H7 (cell line): ENCODE measurements around the gene ZNHIT3. TPM values are rescaled to one million over a fixed set of nuclear protein-coding genes. Genes with fewer than 3 reads are reported as not detected.
"Not testable (repeated sequence)": the region's sequence is repeated elsewhere in the genome, so short reads cannot be mapped to it uniquely, and the experiment has no call there.

ENCODE experiments used
- DNase-seq: peaks from one replicate; pipeline ENCODE4 v3.0.0; 2012
- H3K27me3 ChIP-seq: 2 replicates; pipeline ENCODE4 v1.6.0; 2011; ENCODE audit warnings: mild to moderate bottlenecking, low read length; ENCODE audit not compliant: control insufficient read depth, insufficient read depth
- H3K36me3 ChIP-seq: replicated peaks from 2 replicates; pipeline ENCODE4 v1.5.1; 2011; ENCODE audit warnings: low read length; ENCODE audit not compliant: control insufficient read depth, insufficient read depth
- H3K4me3 ChIP-seq: 2 replicates; pipeline ENCODE4 v1.5.1; 2011; ENCODE audit warnings: low read depth, mild to moderate bottlenecking, control low read depth, low read length, moderate library complexity; ENCODE audit not compliant: insufficient read depth
- total RNA-seq: library from RNA; depleted of rRNA; stranded (reverse); fragments of >200 nt; shearing (Covaris generic); gene quantifications from 2 replicates; pipeline ENCODE4 v1.2.3, GENCODE V29; 2014

Gene ZNHIT3
- total RNA-seq, 1 experiment from 2014 or later, result 81.8 TPM

DNA sequence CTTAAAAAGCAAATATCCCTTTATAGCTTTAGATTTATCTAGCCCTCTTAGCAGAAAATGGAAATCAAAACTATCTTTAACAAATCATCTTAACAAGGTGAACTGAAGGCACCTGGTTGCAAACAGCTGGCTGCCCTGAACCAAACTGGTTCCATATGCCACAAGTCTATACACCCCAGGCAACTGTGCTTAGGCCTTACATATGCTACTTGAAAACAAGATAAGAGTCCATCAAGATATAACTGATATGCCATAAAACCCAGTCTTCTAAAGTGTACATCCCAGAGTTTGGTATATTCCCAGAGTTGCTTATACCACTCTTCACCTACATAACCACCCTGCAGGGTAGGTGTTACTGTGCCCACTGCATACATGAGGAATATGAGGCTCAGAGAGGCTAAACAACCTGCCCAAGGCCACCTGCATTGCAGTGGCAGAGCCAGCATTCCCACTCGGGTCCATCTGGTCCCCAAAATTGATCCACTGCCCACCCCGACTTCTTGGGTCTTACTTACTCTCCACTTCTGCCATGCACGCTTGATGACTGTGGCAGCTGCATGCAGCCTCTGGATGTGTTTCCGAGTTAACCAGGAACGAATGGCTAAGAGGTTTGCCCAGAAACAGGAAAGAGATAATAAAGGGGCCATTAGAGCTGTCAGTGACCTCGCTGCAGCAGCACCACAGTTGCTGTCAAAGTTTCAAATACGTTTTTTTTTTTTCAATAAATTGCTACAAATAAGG, 12.2 kb downstream of the ZNHIT3 start:
- Histone ChIP-seq H3K27me3 (no peaks in the 10 kb centered on the region), H3K36me3 (peaks cover 48% of the 10 kb centered on the region), H3K4me3 (no peak overlapping the region)
- peak; percentile 9 for DNase-seq

DNA sequence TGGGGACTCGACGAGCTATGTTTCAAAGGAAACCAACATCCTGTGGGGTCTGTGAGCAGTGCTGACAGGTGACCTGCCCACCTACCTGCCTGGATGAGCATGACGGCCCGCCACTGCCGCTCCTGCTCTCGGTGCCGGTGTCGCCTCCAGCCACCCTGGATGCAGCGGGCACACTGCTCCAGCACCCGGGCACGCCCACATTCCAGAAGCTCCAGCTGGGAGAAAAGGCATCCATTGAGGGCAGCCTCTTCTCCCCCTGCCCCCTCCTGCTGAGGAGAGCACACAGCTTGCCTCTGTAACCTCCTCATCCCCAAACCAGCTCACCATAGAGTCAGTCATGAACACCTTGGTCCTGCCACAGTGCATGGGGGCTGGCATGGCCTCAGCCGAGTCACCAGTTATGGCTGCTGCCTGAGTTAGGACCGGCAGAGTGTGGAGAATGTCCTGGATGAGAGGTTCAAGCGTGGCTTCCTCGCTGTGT, 14.3 kb downstream of the ZNHIT3 start:
- H3K36me3 ChIP-seq, result peaks cover 49% of the 10 kb centered on the region
- peak; percentile 33 for DNase-seq
- no peak overlapping the region for H3K4me3 ChIP-seq
- H3K27me3 ChIP-seq, result no peaks in the 10 kb centered on the region

DNA sequence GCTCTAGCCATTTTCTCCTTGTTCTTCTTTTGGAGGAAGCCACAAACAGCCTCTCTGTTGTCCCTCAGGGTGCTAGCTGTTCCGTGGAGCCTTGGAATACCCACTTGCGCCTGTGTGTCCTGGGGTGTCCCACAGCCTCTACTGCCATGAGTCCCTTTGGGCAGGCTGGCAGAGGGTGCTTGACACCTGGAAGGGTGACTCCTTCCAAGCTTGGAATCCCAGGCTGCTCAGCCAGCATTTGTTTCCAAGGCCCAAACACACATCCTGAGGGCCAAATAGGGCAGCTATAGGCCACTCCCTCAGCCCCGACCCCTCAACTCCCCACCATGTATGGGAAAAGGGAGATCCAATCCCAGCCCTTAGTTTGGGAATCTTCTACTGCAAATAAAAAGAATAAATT, 14.9 kb downstream of the ZNHIT3 start:
- H3K27me3 ChIP-seq, result no peaks in the 10 kb centered on the region
- H3K36me3 ChIP-seq, result peaks cover 49% of the 10 kb centered on the region
- DNase-seq, result no peak
- no peak overlapping the region for H3K4me3 ChIP-seq

GRCh38 chr17:36501963-36502362, 15.5 kb downstream of the ZNHIT3 start:
- Histone ChIP-seq H3K4me3 (no peak overlapping the region), H3K27me3 (no peaks in the 10 kb centered on the region), H3K36me3 (peaks cover 53% of the 10 kb centered on the region)
- DNase-seq, result no peak

- no peak for DNase-seq
- Histone ChIP-seq H3K36me3 (peaks cover 59% of the 10 kb centered on the region), H3K4me3 (no peak overlapping the region), H3K27me3 (no peaks in the 10 kb centered on the region)
Measured at GRCh38 chr17:36503456-36504155, 17.1 kb downstream of the ZNHIT3 start.

DNA sequence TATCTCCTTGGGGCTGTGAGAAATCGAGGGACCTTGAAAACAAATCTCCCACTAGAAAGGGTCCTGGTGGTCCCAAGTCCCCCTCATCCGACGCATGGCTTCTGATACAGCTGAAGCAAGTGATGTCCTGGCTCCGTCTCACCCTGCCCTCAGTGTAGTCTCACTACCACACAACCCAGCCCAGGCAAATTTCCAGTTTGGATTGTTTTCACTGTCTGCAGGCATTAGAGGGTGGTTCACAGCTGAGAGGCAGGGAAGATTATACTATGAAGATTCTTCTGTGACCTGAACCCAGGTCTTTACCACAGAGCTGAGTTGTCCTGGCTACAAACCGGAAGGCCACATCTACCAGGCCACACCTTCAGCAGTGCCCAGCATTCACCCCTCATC, 17.7 kb downstream of the ZNHIT3 start:
- Histone ChIP-seq H3K4me3 (no peak overlapping the region), H3K36me3 (peaks cover 64% of the 10 kb centered on the region)
- DNase-seq, result peak; percentile 11

GRCh38 chr17:36505171-36505570, 18.7 kb downstream of the ZNHIT3 start:
- H3K4me3 ChIP-seq, result no peak overlapping the region
- DNase-seq, result no peak
- H3K36me3 ChIP-seq, result peaks cover 72% of the 10 kb centered on the region
- H3K27me3 ChIP-seq, result no peaks in the 10 kb centered on the region

More for the DNA sequence above, 17.7 kb downstream of the ZNHIT3 start:
- H3K27me3 ChIP-seq, result no peaks in the 10 kb centered on the region

DNA sequence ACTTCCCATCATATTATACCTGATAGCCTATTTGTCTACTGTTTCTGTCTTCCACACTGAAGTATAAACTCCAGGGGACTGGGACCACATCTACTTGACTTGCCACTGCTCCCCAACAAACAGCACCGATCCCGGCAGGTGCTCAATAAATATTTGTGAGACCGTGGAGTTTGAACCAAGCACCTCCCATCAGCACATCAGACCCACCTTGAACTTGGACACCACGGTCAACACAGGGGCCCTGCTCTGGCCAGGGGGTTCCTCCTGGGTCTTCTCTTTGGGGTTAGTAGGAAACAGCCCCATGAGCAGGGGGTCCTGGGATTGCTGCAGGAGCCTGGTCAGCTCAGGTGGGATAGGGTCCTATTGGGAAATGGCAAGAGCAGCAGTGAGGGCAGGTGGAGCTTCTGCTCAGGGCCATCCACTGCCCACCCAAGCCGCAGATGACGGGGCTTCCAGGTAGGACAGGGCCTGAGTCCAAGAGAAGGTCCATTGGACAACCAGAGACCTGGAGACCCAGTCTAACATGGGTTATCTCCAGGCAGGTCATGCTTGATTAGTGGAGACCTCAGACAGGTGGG, 19.9 kb downstream of the ZNHIT3 start:
- DNase-seq, result peak; percentile 23
- Histone ChIP-seq H3K27me3 (no peaks in the 10 kb centered on the region), H3K4me3 (no peak overlapping the region), H3K36me3 (peaks cover 73% of the 10 kb centered on the region)

GRCh38 chr17:36506831-36507230, 20.4 kb downstream of the ZNHIT3 start:
- Histone ChIP-seq H3K36me3 (peaks cover 76% of the 10 kb centered on the region), H3K4me3 (no peak overlapping the region), H3K27me3 (no peaks in the 10 kb centered on the region)
- no peak for DNase-seq

DNA sequence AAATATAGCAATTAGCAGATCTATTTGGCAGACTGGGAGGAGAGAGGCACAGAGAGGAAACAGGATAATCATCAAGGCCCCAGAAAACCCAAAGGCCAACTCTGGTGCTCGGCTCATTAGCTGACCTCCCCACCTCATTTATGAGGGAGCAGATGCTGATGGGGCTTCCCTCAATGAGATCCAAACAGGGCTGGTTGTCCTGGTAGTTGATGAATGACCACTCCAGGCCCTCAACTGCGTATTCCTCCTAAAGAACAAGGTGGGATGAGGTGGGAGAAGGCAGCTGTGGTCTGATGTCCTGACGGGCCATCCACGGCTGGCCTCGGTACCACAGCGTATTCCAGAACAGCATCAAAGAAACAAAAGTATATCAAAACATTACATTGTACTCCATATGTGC, 20.8 kb downstream of the ZNHIT3 start:
- Histone ChIP-seq H3K36me3 (peaks cover 75% of the 10 kb centered on the region), H3K4me3 (no peak overlapping the region)
- DNase-seq, result no peak

GRCh38 chr17:36508439-36508838, 22.0 kb downstream of the ZNHIT3 start:
- H3K27me3 ChIP-seq, H3K4me3 ChIP-seq, DNase-seq: not testable (repeated sequence)
- H3K36me3 ChIP-seq, result peaks cover 74% of the 10 kb centered on the region

More for the DNA sequence above, 20.8 kb downstream of the ZNHIT3 start:
- H3K27me3 ChIP-seq, result no peaks in the 10 kb centered on the region

GRCh38 chr17:36509272-36509985, 22.9 kb downstream of the ZNHIT3 start:
- peaks cover 69% of the 10 kb centered on the region for H3K36me3 ChIP-seq
- DNase-seq, result no peak

DNA sequence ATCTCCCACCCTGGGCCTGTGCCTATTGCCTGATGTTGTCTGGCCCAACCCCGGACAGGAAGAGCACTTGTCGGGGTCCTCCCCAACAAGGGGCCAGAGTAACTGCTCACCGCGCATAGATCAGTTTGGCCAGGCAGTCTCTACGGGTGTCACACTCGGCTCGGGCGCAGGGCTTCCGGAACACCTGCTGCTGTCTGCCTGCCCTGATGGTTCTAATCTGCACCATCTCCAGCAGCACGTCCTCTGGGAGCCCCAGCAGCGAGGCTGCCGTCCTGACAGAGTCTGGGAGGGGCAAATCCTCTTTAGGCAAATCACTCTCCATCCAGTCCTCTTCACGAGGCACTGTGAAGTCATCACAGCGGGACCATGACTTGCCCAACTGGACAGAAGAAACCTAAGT, 24.2 kb downstream of the ZNHIT3 start:
- Histone ChIP-seq H3K36me3 (peaks cover 60% of the 10 kb centered on the region), H3K4me3 (no peak overlapping the region), H3K27me3 (no peaks in the 10 kb centered on the region)
- no peak for DNase-seq

More at GRCh38 chr17:36509272-36509985, 22.9 kb downstream of the ZNHIT3 start:
- Histone ChIP-seq H3K27me3 (no peaks in the 10 kb centered on the region), H3K4me3 (no peak overlapping the region)

- Histone ChIP-seq H3K27me3 (no peaks in the 10 kb centered on the region), H3K36me3 (peaks cover 59% of the 10 kb centered on the region), H3K4me3 (no peak overlapping the region)
- no peak for DNase-seq
Measured at GRCh38 chr17:36511216-36511615, 24.7 kb downstream of the ZNHIT3 start.
